CD4-positive, alpha-beta T cell treated with Interleukin-17A for 1 hour (primary cell): ENCODE data around the gene METTL14.
A peak's percentile ranks its signal among the peaks of the same experiment; 100 is the strongest.

ENCODE experiments used
- DNase-seq: peaks from one replicate; pipeline ENCODE4 v3.0.0-alpha.2; 2020

The METTL14 gene

DNA sequence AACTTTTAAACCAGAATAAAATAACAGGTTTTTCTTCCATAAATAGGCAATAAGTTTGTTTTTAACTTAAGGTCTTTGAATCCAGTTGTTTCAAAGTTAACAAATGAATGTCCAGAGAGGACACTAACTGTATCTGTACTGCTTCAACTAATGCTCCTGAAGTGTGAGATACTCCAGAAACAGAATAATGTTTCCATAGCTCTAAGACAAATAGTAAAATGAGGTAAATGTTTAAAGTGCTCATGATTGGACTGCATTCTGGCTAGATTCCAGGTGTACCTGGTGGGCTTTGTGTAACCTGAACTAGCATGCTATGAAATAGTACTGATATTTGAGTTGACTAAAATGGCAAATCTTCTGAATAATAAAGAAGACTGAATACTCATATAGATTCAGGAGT is 51.7 kb downstream of the METTL14 start:
- DNase-seq, result no peak

DNA sequence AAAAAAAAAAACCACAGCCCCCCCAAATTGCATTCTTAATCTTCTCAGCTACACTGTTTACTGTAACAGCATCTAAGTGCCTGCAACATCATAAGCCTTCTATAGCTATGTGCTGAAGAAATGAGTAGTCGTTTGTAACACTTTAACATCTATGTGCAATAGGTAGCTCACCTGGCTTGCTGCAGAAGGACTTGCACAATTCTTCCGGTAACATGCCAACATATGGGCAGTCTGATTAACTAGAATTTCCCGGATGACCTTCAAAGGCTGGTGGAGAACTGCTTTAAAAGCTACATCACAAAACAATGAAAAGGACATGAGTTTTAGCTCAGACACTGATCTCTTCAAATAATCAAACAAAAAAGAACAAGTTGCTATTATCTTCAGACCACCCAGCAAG is 52.9 kb downstream of the METTL14 start:
- no peak for DNase-seq

DNA sequence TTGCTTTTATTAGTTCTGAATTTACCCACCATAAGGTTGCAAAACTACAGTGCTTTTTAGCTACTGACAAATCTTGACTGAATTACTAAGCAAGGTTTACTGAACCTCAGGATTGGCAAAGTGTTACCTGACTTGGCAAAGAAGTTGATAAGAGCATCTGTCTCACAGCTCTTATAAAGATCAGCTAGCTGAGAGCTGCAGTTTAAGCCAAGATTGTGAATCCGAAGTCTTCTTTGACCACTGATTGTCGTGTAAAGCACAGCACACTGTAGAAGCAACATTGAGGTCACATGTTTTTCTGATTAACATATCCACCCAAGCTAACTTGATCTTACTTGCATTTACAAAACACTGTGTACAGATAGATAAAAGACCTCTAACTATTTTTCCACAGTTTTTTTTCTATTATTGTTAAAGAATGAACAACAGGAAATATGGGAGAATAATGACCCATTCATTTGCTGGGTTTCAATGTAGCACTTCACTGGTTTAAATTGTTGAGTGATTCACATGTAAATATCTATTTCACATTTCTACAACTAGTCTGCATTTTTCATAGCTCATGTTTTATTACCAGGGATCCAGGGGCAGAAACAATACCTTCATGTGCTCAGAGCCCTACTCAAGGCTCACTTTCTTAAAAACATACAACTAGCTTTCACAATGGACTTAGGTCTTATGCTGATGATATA is 54.0 kb downstream of the METTL14 start:
- no peak for DNase-seq

DNA sequence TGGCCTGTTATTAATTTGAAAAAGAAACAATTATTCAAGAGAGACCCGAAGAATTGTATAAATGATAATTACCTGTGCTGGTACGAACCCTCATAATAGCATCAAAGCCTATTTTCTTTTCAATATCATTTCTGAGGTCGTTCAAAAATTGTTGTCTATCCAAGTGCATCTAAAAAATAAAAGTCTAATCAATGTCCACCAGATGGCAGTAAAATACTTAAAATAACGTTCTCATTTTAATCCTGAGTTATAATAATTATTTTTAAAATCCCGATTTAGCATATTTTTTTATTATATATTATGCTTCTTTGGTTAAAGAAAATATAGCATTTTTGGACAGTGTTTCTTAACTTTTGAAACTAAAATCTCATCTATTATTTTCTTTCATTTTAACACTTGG is 55.7 kb downstream of the METTL14 start:
- peak; percentile 28 for DNase-seq

DNA sequence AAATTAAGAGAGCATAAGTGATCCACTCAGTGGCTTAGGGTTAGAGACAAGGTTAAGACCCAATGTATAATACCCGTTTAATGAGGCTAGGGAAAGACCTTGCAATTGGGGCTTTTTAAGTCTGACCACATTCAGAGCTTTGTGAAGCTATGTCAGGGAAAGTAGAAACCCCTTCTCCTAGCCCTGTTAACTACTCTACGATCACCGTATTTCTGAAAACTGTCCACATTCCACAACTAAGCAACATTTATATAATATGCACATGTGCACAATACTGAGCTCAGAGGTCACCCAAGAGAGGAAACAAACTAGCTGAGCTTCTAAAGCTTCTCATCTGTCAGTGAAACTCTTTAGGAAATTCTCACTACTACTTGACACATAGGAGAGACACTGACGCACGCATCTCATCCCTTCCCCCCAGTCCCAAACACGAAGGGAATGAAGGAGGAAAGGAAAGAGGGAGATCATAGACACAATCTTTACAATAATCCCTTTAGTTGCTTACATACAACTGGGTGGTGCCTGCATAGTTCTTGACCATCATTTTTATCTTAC is 56.2 kb downstream of the METTL14 start:
- no peak for DNase-seq

DNA sequence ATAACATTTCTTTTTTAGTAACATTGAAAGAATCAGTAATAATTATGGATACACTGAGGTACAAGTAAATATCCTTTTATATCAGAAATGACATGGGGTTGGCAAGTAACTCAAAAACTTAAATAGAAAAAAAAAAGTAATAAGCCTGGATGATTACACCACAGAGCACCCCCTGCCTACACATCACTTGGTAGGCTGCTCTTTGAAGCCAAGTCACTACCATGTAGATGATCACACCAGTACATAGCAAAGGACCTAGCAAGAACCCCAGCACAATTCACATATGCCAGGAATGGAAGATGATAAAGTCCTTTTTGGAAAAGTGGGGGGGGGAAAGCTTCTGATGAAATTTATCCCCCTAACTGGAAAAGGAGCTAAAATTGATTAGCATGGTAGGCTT is 56.9 kb downstream of the METTL14 start:
- no peak for DNase-seq

DNA sequence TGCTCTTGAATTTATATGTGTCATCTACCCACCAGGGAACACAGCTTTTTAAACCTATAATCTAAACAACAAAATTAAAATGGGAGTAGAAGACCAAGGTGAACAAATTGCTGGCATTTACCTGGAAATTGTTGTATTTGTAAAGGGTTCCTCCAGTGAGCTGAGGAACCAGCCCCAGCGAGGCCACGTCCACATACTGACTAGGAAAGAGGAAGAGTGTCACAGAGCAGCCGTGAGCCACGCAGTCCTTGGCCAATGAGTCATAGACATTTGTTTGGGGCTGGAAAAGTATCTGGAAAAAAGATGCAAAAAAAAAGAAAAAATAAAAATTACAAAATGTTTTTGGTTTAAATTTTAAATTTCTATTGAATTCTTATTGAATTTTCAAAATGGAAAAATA is 58.7 kb downstream of the METTL14 start:
- no peak for DNase-seq

DNA sequence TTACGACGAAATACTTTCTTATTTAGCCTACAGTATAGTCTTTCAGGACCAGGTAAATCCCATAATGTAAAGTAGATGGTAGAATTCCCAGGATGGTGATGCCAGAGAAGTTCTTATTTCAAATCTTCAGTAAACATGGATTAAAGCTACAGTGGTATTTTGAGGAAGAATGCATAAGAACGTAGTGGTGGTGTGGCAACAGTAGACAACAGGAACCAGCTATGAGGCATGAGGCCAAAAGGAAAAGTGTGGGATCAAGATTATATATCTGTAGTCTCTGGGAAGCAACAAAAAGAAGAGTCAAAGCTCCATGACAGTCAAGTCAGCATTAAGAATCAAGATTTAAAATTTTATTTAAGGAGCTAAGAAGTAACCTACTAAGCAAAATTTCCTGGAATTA is 60.2 kb downstream of the METTL14 start:
- DNase-seq, result no peak

DNA sequence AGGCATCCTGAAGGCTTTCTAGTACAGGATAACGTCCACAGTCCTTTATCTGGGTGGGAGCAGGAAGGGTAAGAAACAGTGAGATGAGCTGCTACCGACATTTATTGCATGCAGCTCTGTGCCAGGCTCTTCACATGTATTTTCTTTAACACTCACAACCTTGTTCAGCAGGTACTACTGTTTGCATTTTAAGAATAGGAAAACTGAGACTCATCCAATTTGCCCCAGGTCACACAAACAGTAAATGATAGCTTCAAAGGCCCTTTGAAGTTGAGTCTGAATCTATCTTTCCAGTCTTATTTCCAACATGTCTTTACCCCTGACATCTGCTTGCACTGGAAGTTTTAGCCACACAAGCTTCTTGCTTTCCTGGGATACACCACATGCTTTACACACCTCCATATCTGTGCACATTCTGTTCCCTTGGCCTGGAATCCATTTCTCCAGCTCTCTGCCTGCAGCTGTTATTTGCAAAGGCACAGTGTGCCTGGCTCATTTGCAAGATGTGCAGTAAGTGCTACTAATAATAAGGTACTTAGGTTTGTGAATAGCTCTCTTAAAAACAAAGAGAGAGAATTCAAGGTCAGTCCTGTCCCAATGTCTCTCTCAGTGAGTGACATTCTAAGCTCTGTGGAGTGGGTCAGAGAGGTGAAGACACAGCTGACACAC is 61.2 kb downstream of the METTL14 start:
- no peak for DNase-seq

DNA sequence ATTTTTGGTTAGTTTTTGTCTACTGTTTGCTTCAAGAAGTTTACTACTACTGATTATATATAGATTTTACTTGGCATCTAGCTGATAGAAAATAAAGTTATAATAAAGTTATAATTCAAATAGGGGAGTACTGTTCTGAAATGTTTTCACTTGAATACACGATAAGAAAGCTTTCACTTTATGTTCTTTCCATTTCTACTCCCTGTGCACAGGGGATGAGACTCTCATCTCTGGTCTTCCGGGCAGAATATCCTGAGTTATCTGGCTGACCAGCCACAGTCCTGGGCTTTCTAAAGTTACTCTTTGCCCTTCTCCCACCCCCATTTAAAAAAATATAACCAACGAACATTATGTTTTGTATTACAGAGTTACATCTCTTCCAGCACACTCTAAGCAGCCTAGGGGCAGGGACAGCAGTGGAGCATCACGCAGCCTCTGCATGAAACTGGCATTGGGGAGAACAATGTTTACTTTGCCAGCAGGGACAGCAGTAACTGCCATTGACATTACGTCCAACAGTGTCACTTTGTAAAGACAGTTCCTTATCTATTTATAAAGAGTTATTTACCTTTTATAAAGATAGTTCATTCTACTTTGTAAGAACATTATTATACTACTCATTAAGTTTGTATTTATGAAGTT is 64.3 kb downstream of the METTL14 start:
- no peak for DNase-seq

DNA sequence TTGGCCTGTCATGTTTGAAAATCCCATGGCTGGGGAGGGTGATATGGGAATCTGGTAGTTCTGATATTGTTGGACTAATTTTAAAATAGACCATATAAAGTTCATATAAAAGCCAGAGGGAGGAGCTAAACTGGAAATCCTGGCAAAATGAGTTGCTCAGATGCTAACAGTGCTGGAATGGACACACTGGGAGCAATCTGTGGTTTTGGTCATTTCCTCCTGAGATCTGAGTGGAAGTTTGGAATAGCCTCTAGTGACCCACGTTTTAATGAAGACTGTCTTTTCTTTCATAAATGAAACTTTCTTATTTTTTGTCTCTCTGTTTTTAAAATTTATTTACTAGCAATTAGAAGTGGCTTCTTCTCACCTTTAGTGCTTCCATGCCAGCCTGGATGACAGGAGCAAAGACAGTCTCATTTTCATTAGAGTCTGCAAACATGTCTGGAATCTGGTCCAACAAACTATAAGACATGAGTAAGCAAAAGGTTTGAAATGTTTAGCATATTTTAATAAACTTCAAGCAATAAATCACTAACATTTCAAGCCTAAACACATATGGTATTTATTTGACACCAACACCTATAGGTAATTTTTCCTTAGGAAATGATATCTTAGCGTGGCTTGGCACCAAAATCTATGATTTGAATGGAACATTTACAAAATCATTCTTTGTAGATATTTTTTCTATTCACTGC is 66.6 kb downstream of the METTL14 start:
- no peak for DNase-seq

DNA sequence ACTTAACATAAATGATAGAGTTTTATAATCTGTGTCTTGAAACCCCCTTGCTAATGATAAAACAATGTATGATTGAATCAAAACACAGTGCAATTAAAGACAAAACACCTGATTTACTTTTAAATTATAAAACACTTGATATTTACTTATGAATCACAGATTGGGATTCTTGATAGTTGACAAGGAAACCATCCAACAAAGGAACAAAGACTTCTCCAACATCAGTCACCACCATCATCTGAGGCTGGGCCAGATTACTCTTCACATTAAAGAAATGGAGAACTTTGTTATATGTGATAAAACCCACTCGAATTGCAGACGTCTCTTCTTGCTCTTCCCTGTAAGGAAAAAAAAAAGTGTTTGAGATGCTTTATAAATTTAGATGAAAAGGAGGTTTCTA is 67.4 kb downstream of the METTL14 start:
- no peak for DNase-seq

DNA sequence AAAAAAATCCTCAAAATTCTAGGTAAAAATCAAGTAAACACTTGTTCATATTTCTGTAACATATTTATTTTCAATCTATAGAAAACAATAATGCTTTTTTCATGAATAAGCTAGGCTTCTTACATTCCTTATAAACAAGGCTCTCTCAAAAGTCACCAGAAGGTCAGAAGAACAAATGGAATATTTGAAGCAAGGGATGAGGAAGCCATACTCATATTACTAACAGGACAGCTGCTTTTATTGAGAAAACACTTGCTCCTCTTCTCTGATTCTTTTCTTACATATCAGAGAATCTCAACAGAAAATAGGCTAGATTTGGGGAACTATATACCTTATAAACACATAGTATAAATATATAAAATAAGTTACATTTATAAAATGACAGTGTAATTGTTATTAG is 67.9 kb downstream of the METTL14 start:
- no peak for DNase-seq

DNA sequence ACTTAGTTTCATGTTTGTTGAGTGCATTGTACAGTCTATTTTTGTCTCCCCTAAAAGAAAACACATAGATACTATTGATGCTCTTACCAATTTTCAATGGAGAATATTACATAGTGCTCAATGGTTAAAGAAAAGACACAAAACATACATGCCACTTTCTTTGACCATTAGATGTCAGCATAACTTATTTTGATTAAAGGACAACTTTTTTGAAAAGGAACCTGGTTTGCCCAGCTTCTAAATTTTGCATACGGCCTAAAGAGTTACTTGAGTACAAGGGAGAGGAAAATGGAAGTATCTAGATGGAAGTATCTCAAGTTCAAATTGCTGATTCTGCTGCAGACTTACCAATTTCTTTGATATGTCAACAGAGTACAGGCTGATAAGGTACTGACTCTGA is 68.5 kb downstream of the METTL14 start:
- no peak for DNase-seq

DNA sequence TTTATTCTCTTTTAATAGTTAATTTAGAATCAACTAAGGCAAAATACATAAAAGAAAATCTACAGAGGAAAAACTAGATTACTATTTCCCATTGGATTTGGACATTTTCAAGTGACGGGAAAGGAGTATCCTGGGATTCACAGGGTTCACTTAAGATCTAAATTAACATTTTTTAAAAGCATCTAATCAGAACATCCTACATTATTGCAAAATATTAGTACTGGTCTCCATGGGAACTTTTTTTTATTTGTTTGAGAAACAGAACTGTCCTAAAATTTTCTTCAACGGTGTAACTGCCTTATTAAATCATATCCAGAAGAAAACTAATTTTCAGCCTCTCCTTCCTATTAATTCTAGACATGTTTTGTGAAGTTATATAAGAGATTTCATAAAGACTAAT is 69.7 kb downstream of the METTL14 start:
- DNase-seq, result no peak

DNA sequence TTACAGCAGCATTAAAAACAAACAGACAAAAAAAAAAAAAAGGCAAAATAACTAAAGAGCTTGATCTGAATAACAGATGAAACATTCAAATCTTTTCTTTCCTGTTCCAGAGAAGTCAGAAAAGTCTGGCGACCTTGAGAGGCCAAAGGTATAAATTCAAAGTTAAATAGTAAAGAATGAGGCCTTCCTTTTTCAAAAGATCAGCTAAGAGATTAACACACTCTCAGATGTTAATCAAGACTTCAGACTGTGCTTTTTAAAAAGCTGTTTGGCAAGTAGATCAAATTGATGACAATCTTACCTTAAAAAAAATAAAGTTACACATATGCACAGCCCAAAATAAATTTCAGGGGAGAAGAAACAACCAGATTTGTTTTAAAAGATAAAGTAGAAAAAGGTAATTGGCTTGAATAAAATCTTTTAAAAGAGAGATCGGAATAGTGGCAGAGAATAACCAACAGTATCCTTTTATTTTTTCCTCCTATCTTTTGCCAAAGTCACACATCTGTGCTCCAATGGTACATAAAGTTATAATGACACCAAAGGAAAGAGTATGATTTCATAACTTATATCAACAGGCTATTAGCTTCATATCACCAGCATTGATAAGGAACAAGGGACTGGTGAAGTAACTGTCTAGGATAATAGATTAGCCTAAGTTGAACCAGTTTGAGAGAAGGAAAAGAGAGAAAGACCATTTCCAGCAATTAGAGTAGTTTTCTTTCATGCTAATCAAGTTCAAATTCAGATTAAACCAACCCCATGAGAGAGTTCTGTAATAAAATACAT is 70.4 kb downstream of the METTL14 start:
- DNase-seq, result no peak

DNA sequence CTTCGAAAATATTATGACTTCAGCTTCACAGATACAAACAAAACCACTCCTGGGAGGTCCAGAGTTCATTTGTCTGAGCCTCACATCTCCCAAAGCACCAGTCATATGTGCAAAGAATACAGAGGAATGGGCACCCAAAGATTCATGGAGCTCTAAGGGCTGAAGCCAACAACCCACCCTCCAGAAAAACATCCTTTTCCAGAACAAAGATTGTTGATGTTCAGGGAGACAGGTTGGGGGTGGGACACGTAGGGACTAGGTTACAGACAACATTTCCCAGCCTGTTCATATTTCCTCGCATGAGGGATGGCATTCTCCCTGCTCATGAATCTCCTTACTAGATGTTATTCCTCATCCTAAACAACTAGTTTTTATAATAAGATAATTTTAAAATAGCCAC is 71.2 kb downstream of the METTL14 start:
- DNase-seq, result no peak

DNA sequence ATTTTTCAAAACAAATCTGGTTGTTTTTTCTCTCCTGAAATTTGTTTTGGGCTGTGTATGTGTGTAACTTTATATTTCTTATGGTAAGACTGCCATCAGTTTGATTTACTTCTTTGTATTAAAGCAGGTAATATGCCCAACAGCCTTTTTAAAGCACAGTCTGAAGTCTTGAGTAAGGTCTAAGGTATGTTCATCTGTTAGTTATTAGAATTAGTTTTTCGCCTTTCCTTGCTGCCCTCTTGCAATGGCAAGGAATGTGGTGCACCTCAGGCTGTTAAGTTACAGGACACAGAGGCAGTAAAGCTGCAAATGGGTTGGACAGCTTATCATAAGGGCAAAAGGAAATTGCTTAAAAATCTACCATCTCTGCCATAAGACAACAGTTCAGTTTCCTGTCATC is 71.8 kb downstream of the METTL14 start:
- DNase-seq, result no peak

DNA sequence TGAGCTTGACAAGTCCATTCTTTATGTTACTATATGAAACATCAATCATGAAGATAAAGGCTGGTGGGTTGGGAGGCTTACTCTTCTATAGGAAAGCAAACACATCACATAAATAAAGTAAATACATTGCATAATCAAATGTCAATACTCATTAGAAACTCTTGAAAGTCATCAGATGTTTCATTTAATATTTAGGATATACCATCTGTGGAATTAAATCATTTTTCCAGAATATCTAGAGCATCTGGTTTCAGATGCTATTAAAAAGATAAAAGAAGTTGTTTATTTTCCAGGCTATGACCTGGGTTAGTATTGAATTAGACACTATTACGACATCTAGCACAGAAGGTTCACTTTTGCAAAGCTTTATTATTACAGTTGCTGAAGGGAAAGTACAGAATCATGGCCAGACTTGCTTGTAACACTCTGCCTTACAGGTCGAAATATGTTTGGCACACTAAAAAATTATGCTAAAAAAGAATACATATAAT is 72.6 kb downstream of the METTL14 start:
- no peak for DNase-seq

DNA sequence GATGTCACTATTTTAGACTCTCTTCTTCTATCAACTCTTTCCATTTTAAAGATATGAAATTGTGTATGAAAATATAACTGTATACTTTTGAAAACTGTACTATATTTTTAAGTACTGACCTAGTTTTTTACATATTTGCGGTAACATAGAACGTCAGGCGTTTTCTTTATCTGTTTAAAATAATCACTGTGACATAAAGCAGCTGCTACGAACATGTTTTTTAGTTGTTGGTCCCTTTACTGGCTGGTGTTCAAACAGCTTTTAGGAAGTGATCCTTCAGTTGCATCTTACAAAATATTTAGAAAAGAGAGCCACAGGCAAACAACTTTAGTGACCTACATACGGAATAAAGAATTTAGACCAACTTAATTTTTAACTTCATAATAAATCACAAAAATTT is 73.1 kb downstream of the METTL14 start:
- no peak for DNase-seq

DNA sequence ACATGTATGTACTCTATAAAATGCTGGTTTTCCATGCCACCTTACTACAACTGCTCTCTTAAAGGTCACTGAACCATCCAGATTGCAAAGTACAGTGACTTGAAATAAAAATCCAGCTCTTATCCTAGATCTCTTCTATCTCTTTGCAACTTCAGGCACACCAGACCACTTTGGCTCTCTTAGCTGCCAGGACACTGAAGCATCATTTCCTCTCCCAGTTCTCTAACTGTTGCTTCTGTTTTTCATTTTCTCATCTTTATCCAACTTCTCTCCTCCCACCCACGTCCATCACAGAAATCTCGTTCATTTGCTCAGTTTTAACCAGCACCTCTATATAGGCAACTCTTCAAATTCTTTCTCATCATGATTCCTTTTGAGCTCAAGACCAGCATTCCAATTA is 74.3 kb downstream of the METTL14 start:
- DNase-seq, result no peak

DNA sequence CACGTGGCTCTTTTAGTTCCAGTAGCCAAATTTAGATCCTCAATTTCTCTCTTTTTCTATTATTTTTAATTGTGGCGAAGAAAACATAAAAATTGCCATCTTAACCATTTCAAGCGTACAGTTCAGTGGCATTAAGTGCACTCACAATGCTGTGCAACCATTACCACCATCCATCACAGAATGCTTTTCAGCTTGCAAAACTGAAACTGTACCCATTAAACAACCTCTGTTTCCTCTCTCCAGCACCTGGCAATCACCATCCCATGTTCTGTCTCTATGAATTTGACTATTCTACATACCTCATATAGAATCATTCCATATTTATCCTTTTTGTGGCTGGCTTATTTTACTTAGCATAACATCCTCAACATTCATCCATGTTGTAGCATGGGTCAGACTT is 74.9 kb downstream of the METTL14 start:
- DNase-seq, result no peak

DNA sequence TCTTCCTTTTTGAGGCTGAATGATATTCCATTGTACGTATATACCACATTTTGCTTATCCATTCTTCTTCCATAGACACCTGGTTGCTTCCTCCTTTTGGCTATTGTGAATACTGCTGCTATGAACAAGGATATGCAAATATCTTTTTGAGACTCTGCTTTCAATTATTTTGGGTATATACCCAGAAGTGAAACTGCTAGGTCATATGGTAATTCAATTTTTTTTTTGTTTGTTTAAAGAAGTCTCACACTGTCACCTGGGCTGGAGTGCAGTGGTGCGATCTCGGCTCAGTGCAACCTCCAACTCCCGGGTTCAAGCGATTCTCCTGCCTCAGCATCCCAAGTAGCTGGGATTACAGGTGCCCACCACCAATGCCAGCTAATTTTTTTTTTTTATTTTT is 75.3 kb downstream of the METTL14 start:
- DNase-seq, result no peak
